NCI-H1092 treated with DMSO at 0.1 percent for 48 hours (cell line): ENCODE measurements around the gene UBTD2.
"Not testable (repeated sequence)": the region's sequence is repeated elsewhere in the genome, so short reads cannot be mapped to it uniquely, and the experiment has no call there.

Source experiments
- DNase-seq: peaks from one replicate; lab custom pipeline; 2025; lab: John Stamatoyannopoulos, UW

The UBTD2 gene

DNA sequence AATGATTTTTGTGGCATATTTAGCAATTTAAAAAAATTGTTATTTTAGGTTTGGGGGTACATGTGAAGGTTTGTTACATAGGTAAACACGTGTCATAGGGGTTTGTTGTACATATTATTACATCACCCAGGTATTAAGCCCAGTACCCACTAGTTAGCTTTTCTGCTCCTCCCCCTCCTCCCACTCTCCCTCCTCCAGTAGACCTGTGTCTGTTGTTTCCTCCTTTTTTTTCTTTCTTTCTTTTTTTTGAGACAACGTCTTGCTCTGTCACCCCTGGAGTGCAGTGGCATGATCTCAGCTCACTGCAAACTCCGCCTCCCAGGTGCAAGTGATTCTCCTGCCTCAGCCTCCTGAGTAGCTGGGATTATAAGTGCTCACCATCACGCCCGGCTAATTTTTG, 8.3 kb upstream of the UBTD2 start:
- not testable (repeated sequence) for DNase-seq

DNA sequence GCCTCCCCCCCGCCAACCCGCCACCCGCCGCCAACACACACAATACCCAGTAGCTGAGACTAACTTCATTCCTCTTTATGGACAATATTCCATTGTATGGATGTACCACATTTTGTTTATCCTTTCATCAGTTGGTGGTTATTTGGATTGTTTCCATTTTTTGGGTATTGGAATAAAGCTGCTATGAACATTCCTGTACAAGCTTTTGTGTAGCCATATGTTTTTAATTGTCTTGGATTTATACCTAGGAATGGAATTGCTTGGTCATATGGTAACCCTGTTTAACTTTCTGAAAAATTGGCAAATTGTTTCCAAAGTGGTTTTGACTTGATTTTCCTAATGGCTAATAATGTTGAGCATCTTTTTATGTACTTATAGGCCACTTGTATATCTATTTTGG, 4.9 kb upstream of the UBTD2 start:
- DNase-seq, result no peak

DNA sequence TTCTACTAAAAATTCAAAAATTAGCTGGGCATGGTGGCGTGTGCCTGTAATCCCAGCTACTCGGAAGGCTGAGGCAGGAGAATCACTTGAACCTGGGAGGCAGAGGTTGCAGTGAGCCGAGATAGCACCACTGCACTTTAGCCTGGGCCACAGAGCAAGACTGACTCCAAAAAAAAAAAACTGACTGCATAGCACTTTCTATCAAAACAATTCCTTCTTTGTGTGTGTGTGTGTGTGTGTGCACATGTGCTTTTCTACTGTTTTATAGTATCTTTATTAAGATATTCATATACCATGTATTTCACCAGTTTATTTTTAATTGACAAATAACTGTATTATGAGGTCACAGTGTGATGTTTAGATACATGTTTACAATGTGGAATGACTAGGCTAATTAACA, 3.6 kb upstream of the UBTD2 start:
- not testable (repeated sequence) for DNase-seq

DNA sequence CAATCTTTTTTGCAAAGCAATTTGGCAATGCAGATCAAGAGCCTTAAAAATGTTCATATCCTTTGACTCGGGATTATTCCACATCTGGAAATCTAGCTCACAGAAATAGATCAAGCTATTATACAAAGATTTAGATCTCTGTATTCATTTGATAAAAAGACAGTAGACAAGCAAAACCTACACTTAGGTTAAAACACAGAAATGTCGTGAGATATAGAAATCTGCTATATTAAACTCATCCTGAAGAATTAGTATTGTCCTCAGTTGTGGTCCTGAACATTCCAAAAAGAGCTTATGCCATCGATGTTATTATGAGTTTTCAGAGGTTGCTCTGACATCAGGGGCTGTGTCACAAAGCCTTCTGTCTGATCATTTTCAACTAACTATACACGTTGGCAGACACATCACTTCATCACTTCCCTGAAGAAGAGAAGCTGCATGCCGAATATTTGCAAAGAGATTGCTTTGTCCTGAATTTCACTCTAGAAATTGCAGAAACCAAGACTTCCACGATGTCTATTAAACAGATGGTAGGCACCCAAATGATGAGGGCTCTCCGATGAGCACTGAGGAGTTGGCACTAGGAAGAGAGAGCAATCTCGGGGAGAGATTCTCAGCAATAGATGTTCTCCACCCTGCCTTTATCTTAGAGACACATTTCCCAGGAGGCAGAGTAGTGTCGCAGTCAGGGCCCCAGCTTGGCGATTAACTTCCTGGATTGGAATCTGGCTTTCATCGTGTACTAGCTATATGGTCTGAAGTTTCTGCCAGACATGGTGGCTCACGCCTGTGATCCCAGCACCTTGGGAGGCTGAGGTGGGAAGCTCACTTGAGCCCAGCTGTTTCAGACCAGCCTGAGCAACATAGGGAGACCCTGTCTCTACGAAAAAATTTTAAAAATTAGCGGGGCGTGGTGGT, 1.9 kb upstream of the UBTD2 start:
- DNase-seq, result no peak

DNA sequence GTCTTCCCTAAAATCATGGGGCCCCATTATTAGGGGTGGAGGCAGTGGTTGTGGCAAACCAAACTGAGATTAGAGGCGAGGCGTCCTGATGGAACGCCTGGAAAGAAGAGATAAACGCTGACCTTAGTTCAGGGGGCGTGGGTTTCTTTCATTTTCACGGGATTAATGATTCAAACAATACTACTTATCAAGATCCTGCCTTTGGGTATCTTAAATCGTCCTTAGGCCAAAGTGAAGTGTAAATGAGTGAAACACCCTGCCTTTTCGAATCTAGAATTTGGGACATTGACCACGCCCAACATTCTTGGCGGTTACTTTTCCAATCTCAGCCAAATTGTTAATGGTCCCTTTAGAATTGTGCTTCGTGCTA, 1.0 kb upstream of the UBTD2 start:
- no peak for DNase-seq

DNA sequence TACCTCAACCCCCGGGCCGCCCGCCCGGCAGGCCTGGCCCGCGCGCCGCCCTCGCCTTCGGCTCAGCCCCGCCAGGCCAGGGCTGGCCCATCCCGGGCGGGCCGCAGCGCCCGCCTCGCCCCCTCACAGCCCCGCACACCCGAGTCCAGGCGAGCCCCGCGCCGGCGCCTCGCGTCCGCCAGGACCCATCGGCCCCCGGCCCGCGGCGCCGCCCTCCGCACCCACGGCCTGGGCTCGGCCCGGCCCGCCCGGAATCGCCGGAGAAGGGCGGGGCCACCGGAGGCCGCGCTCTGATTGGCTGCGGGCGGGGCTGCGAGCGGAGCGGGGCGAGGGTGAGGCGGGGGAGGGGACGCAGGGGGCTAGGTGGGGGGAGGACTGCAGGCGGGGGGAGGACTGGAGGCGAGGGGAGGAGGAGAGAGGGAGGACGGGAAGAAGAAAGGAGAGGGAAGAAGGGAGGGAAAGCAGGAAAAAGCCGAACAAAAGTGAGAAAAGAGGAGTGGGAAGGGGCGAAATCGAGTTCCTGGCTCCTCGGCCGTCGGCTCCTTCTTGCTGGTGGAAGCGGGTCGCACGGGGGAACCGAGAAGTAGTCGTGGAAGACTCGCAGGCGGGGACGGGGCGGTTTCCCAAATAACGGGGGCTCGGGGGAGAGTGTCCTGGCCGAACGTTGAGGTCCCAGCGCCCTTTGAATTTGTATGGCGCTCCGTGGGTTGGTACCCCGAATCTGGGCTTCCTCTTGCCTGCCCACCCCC, 472 bp upstream of the UBTD2 start:
- peak; percentile 56 for DNase-seq

DNA sequence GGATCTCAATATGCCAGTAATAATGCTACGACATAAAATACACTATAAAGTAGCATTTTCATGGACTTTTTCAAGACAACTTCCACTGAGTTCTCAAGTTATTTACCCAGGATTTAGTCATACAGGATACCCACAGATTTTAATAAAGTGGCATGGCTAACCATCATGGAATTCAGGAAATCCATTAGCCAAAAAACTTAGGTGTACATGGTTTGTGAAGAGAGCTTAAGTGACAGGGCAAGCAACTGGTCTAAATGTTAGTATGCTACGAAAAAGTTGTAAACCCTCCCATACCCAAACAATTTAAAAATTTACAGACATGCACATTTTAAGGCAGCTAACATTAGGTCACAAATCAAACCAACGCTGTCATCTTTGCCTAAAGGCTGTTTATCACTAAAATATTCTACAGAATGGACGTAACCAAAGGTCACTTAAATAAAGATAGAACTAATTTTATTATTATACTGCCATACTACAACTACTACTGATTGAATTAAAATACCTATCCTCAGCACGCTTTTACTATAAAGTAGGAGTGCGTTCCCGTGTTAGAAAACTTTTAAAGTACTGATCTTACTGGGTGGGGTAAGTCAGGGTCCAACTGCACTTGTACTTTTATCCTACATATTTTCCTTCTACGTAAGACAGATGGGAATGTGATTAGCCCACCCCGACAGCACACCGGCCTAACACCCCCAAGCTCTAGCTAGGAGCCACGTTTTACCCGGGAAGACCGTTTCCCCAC, 1.1 kb downstream of the UBTD2 start:
- no peak for DNase-seq

DNA sequence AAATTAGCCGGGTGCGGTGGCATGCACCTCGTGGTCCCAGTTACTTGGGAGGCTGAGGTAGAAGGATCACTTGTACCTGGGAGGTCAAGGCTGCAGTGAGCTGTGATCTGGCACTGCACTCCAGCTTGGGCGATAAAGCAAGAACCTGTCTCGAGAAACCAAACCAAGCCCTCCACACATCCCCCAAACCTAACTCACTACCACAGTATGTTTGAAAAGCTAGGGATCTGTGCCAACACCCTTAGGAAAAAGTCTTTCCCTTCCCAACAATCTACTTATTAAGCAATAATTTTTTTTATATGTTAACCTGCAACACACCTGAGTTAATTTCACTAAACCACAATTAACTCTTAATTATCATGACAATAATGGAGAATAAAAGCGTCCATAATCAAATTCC, 2.2 kb downstream of the UBTD2 start:
- DNase-seq, result no peak

DNA sequence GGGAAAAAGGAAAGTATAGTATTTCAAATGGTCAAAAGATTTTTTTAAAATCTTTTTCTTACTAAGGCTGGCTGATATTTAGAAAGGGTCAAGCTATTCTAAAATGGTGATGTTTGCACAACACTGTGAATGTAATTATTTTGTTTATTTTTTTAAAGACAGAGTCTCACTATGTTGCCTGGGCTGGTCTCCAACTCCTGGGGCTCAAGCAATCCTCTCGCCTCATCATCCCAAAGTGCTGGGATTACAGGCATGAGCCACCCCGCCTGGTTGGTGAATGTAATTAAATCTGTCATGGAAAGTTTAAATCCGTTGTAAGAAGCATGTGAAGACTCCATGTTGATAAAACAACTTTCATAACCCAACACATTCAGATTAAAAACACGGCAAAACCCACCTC, 2.6 kb downstream of the UBTD2 start:
- no peak for DNase-seq

DNA sequence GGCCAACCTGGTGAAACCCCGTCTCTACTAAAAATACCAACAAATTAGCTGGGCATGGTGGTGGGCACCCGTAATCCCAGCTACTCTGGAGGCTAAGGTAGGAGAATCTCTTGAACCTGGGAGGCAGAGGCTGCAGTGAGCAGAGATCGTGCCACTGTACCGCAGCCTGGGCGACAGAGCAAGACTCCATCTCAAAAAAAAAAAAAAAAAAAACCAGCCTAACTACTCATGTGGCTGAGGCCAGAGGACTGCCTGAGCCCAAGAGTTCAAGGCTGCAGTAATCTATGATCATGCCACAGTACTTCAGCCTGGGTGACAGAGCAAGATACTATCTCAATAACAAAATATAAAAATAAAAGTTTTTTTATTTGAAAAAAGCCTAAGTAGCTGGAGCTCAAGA, 3.2 kb downstream of the UBTD2 start:
- no peak for DNase-seq

DNA sequence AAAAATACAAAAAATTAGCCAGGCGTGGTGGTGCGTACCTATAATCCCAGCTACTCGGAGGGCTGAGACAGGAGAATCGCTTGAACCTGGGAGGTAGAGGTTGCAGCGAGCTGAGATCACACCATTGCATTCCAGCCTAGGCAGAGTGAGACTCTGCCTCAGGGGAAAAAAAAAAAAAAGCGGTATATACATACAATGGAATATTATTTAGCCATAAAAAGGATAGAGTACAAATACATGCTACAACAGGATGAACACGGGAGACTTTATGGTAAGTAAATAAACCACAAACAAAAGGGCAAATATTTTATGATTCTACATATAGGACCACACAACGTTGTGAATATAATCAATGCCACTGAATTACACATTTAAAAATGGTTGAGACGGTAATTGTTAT, 5.2 kb downstream of the UBTD2 start:
- DNase-seq, result no peak

DNA sequence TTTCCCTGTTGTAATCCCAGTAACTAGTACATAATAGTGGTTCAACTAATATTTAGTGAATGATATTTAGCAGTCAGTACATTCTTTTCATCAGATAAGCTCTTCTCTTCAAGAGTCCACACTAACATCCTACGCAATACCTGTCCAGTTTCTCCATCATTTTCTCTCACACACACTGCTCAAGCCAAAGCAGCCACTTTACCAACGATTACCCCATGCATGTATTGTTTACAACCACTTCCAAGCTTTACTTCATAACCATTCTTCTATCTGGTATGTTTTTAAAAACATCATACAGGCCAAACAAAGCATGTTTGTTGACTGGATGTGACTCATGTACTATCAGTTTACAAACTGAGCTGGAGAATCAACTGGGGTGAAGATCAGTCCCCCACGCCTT, 7.3 kb downstream of the UBTD2 start:
- DNase-seq, result no peak

DNA sequence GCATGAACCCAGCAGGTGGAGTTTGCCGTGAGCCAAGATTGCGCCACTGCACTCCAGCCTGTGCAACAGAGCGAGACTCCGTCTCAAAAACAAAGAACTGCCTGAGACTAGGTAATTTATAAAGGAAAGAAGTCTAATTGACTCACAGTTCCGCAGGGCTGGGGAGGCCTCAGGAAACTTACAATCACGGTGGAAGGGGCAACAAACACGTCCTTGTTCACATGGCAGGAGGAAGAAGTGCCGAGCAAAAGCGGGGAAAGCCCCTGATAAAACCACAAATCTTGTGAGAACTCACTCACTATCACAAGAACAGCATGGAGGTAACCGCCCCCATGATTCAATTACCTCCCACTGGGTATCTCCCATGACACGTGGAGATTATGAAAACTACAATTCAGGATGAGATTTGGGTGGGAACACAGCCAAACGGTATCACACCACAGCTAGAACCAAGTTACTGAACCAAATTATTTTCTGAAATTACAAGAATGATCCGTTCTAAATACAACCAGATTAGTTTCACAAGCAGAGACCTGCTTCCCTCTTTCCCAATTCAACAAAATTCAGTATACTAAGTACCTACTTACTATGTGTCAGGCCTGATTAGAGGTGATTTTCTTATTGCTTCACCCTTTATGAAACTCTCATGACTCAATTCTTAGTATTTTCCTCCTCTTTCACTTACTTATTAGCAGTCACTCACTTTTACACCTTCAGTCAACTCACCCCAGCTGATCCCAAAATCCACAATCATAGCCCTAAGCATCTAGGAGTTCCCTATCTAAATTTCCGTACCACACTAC, 8.4 kb downstream of the UBTD2 start:
- no peak for DNase-seq

DNA sequence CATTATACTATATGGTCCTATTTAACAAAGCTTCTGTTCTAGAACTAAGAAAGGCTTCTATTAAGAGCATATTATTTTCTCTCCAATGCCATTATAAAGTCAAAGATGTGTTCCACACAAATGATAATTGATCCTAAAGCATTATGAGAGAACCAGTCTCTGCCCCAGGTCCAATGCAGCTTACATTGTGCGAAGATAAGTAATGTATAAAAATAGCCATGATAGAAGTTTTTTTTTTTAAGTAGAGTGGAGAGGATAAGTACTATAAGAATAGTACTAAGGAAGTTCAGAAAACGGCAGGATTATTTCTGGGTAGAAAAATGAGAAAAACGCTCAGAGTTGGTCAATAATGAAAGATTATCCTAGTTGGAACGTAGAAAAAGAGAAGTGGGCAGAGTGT, 15.6 kb downstream of the UBTD2 start:
- no peak for DNase-seq

DNA sequence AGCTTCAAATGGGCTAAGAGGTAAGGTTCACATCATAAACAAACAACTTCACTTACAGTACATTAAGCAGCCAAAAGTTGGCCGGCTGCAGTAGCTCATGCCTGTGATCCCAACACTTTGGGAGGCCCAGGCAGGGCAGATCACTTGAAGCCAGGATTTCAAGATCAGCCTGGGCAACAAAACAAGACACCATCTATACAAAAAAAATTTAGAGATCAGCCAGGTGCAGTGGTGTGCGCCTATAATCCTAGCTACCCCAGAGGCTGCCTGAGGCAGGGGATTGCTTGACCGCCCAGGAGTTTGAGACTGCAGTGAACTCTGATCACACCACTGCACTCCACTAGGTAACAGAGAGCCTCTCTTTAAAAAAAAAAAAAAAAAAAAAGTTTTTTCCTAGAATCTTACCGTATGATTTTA, 16.9 kb downstream of the UBTD2 start:
- DNase-seq, result no peak

DNA sequence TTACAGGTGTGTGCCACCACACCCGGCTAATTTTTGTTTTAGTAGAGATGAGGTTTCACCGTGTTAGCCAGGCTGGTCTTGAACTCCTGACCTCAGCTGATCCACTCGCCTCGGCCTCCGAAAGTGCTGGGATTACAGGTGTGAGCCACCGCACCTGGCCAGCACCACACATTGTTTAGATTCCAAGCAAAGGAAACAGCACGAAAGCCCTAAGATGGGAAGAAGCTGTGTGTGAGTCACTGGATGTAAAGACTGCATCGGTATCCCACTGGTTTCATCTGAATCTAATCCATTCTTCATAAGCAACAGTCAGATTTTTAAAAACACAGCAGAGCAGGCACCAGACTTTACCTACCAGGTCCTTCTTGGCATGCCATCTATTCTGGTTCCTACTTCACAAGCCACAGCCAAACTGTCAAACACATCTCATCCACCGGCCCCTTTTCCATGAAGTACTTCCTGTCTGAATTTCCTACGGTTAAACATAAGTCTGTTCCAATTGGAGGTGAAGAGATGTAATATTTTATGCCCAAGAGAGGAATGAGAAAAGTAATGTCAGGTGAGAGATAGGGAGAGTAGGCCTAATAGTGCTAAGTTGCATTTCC, 17.4 kb downstream of the UBTD2 start:
- no peak for DNase-seq

DNA sequence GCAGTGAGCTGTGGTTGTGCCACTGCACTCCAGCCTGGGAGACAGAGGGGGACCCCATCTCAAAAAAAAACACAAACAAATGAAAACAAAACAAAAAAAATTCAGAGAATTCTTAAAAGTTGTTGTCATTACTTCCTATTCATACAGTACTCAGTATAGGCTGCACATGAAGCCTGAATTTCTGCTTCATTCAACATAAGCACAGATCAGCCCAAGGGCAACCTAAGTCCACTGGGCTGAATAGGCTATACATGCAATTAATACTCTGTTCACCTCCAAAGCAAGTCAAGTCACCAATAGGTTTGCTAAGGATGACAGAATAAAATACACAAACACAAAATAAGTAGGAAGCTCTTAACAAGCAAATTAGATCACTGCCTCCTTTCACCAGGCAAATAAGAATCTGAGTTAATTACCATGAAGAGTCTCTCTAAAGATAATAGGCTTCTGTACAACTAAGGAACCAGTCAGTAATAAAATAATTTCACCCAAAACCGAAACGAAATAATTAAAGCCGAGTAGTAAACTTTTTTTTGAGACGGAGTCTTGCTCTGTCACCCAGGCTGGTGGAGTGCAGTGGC, 18.7 kb downstream of the UBTD2 start:
- DNase-seq, result no peak

DNA sequence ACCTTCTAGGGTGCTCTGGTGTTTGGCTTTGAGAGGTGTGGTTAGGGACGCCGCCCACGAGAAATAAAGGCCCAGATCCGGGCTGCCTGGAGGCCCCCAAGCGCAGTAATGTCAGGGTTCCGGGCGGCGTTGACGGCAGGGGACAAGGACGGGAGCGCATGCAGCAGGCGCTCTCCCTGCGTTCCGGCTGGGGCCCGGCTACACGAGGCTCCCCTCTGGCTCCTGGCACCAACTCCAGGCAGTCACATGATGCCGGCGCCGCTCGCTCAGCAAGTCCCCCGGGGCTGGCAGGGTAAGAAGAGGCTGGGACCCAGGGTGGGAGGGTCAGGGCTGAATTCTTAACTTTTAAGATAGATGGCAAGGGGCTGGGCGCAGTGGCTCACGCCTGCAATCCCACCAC, 28.1 kb downstream of the UBTD2 start:
- no peak for DNase-seq

DNA sequence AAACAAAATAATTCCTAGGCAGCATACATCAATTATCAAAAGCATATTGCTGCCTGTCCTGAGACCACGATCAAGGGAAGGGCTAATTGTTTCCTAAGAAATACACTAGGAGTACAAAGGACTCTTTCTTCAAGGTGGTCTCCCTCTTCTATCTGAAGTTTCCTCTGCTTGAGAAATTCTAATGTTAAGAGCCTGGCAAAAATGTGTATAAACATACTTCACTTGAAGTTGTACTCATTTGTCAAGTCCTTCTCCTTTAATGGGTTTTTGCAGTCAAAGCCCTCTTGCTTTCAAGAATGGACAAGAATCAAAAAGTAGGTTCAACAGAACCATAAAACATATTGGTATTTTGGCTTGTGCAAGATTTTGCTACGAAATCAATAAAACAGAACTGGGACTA, 31.1 kb downstream of the UBTD2 start:
- DNase-seq, result no peak

DNA sequence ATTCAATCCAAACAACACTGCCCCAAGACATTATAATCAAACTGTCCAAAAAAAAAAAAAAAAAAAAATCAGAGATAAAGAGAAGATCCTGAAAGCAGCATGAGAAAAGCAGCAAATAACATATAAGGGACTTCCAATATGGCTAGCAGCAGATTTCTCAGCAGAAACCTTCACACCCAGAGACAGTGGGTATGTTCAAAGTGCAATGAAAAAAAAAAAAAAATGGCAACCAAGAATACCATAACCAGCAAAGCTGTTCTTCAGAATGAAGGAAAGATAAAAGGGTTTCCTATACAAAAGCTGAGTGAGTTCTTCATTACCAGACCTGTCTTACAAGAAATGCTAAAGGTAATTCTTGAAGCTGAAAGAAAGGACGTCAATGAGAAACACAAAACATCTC, 32.1 kb downstream of the UBTD2 start:
- DNase-seq, result no peak

DNA sequence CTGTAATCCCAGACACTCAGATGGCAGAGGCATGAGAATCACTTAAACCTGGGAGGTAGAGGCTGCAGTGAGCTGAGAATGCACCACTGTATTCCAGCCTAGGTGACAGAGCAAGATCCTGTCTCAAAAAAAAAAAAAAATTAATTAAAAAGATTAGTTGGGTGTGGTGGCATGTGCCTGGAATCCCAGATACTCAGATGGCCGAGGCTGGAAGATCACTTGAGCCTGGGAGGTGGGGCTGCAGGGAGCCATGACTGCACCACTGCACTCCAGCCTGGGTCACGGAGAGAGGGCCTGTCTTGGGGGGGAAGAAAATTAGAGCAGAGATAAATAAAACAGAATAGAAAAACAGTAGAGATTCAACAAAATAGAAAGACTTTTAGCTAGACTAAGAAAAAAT, 34.9 kb downstream of the UBTD2 start:
- DNase-seq, result no peak
